ENCODE data around the gene ABCC1. TPM values are rescaled to one million over a fixed set of nuclear protein-coding genes. Genes with fewer than 3 reads are reported as not detected.

The ABCC1 gene
- total RNA-seq, 1 experiment from 2014 or later: 61.9 TPM

- Mint-ChIP-seq H3K9me3 (peaks cover 22% of the 10 kb centered on the region), H3K27ac (peak overlapping the region; percentile 90), H3K27me3 (ENCODE audit: low read depth) (no peaks in the 10 kb centered on the region; the same call in 1 of the 2 replicates), H3K4me1 (peaks cover 67% of the 10 kb centered on the region), H3K4me3 (no peak overlapping the region), H3K36me3 (peaks cover 34% of the 10 kb centered on the region)
- ChIA-PET POLR2A (interaction anchor here (0.6 to 1.2 kb wide), 2 partner anchors 11 to 73 kb away, joined by 4 read pairs; no protein-coding TSS in a partner anchor), CTCF (interaction anchor here (1.1 to 1.4 kb wide), 2 partner anchors 31 to 72 kb away, joined by 3 read pairs; partner anchors contain the start of gene CEP20)
- DNase-seq (ENCODE audit: low spot score): no peak
- TF ChIP-seq ZNF121 (CRISPR knock-in tag; IDR thresholded peaks at IDR 0.05) (peak; percentile 51; the same call in 1 of the 2 replicates), ZBTB43 (CRISPR knock-in tag; IDR thresholded peaks at IDR 0.05) (no peak), FOXK1 (CRISPR knock-in tag; IDR thresholded peaks at IDR 0.05) (no peak)
- peak; percentile 36 for ATAC-seq
Measured at GRCh38 chr16:15960124-15960971, 10.9 kb downstream of the ABCC1 start.

- peaks cover 72% of the 10 kb centered on the region for H3K4me1 Mint-ChIP-seq
- POLR2A ChIA-PET: no interaction called here
- H3K27ac Mint-ChIP-seq: peak overlapping the region; percentile 85
Measured at GRCh38 chr16:15961060-15961511, 11.7 kb downstream of the ABCC1 start.

More at GRCh38 chr16:15961060-15961511, 11.7 kb downstream of the ABCC1 start:
- DNase-seq (ENCODE audit: low spot score) (no peak), ATAC-seq (no peak)
- CTCF ChIA-PET: interaction anchor here (1.4 kb wide), 1 partner anchor 73 kb away, joined by 3 read pairs; the partner anchor contains the start of gene CEP20
- no peak for TF ChIP-seq ZNF232 (CRISPR knock-in tag; IDR thresholded peaks at IDR 0.05)
- no peak for TF ChIP-seq NR1H2 (CRISPR knock-in tag; IDR thresholded peaks at IDR 0.05)
- no peak for TF ChIP-seq STAT6 (CRISPR knock-in tag; conservative IDR thresholded peaks at IDR 0.05; ENCODE audit: low read depth)
- no peak for TF ChIP-seq ZNF425 (CRISPR knock-in tag; conservative IDR thresholded peaks at IDR 0.05)
- TF ChIP-seq E2F1 (CRISPR knock-in tag; IDR thresholded peaks at IDR 0.05): no peak
- no peak for TF ChIP-seq ZNF423 (CRISPR knock-in tag; IDR thresholded peaks at IDR 0.05)
- TF ChIP-seq ZNF263 (CRISPR knock-in tag; IDR thresholded peaks at IDR 0.05; ENCODE audit: low read depth): no peak
- no peak for TF ChIP-seq KAT7 (CRISPR knock-in tag; IDR thresholded peaks at IDR 0.05; ENCODE audit: borderline replicate concordance)
- TF ChIP-seq NR3C1 (CRISPR knock-in tag; conservative IDR thresholded peaks at IDR 0.05; ENCODE audit: low read depth): no peak
- no peak for TF ChIP-seq ZNF416 (CRISPR knock-in tag; IDR thresholded peaks at IDR 0.05)
- no peak for TF ChIP-seq RORB (CRISPR knock-in tag; IDR thresholded peaks at IDR 0.05)
- TF ChIP-seq CREM (CRISPR knock-in tag; IDR thresholded peaks at IDR 0.05): no peak
- no peak for TF ChIP-seq FOXK1 (CRISPR knock-in tag; IDR thresholded peaks at IDR 0.05)
- TF ChIP-seq JUN (CRISPR knock-in tag; IDR thresholded peaks at IDR 0.05): no peak
- no peak for TF ChIP-seq ATF6 (CRISPR knock-in tag; IDR thresholded peaks at IDR 0.05)
- TF ChIP-seq JAZF1 (CRISPR knock-in tag; IDR thresholded peaks at IDR 0.05): no peak
- TF ChIP-seq NR2C2 (CRISPR knock-in tag; IDR thresholded peaks at IDR 0.05): no peak
- TF ChIP-seq IRF1 (CRISPR knock-in tag; IDR thresholded peaks at IDR 0.05): no peak
- TF ChIP-seq ZNF512 (CRISPR knock-in tag; IDR thresholded peaks at IDR 0.05; ENCODE audit: borderline replicate concordance): no peak
- peaks cover 31% of the 10 kb centered on the region for H3K36me3 Mint-ChIP-seq
- H3K9me3 Mint-ChIP-seq: peaks cover 22% of the 10 kb centered on the region
- H3K27me3 Mint-ChIP-seq (ENCODE audit: low read depth): no peaks in the 10 kb centered on the region; the same call in 1 of the 2 replicates
- no peak overlapping the region for H3K4me3 Mint-ChIP-seq

All from WTC11 (cell line).